NOMO-1 treated with DMSO at 0.1 percent for 48 hours (cell line): ENCODE data around the gene PLXNA2.

ENCODE experiments used
- DNase-seq: peaks from one replicate; lab custom pipeline; 2025; ENCODE audit not compliant: unreplicated experiment; lab: John Stamatoyannopoulos, UW

Gene PLXNA2

GRCh38 chr1:208078752-208079151 lies 165.4 kb downstream of the PLXNA2 start:
- no peak for DNase-seq

- DNase-seq: no peak
Observed at GRCh38 chr1:208077232-208078075, 166.7 kb downstream of the PLXNA2 start.

GRCh38 chr1:208074353-208074752 lies 169.8 kb downstream of the PLXNA2 start:
- DNase-seq: no peak

- DNase-seq: no peak
Observed at GRCh38 chr1:208071435-208072031, 172.7 kb downstream of the PLXNA2 start.

GRCh38 chr1:208069908-208070307 lies 174.3 kb downstream of the PLXNA2 start:
- DNase-seq: no peak

GRCh38 chr1:208069317-208069716 lies 174.9 kb downstream of the PLXNA2 start:
- no peak for DNase-seq

- DNase-seq: no peak
Observed at GRCh38 chr1:208068908-208069307, 175.3 kb downstream of the PLXNA2 start.

- DNase-seq: no peak
Observed at GRCh38 chr1:208068407-208068806, 175.8 kb downstream of the PLXNA2 start.

GRCh38 chr1:208066583-208066982 lies 177.6 kb downstream of the PLXNA2 start:
- DNase-seq: no peak

- DNase-seq: peak; percentile 84
Observed at GRCh38 chr1:208065862-208066261, 178.3 kb downstream of the PLXNA2 start.

- no peak for DNase-seq
Observed at GRCh38 chr1:208061632-208062031, 182.6 kb downstream of the PLXNA2 start.

- no peak for DNase-seq
Observed at GRCh38 chr1:208061118-208061517, 183.1 kb downstream of the PLXNA2 start.

GRCh38 chr1:208060215-208060869 lies 183.8 kb downstream of the PLXNA2 start:
- no peak for DNase-seq

- DNase-seq: no peak
Observed at GRCh38 chr1:208059409-208060001, 184.7 kb downstream of the PLXNA2 start.

GRCh38 chr1:208058756-208059155 lies 185.4 kb downstream of the PLXNA2 start:
- DNase-seq: no peak

- DNase-seq: no peak
Observed at GRCh38 chr1:208058267-208058666, 185.9 kb downstream of the PLXNA2 start.

GRCh38 chr1:208057056-208057455 lies 187.1 kb downstream of the PLXNA2 start:
- no peak for DNase-seq

GRCh38 chr1:208055535-208055934 lies 188.6 kb downstream of the PLXNA2 start:
- DNase-seq: no peak

- DNase-seq: no peak
Observed at GRCh38 chr1:208054911-208055379, 189.2 kb downstream of the PLXNA2 start.

- no peak for DNase-seq
Observed at GRCh38 chr1:208054485-208054884, 189.7 kb downstream of the PLXNA2 start.

- no peak for DNase-seq
Observed at GRCh38 chr1:208053661-208054060, 190.5 kb downstream of the PLXNA2 start.
